ENCODE results near the gene PSORS1C1. TPM values are rescaled to one million over a fixed set of nuclear protein-coding genes. Genes with fewer than 3 reads are reported as not detected.

PSORS1C1 gene
- total RNA-seq, 6 experiments from 2014 or later = 0.07 to 0.42 TPM; not detected in 4

DNA sequence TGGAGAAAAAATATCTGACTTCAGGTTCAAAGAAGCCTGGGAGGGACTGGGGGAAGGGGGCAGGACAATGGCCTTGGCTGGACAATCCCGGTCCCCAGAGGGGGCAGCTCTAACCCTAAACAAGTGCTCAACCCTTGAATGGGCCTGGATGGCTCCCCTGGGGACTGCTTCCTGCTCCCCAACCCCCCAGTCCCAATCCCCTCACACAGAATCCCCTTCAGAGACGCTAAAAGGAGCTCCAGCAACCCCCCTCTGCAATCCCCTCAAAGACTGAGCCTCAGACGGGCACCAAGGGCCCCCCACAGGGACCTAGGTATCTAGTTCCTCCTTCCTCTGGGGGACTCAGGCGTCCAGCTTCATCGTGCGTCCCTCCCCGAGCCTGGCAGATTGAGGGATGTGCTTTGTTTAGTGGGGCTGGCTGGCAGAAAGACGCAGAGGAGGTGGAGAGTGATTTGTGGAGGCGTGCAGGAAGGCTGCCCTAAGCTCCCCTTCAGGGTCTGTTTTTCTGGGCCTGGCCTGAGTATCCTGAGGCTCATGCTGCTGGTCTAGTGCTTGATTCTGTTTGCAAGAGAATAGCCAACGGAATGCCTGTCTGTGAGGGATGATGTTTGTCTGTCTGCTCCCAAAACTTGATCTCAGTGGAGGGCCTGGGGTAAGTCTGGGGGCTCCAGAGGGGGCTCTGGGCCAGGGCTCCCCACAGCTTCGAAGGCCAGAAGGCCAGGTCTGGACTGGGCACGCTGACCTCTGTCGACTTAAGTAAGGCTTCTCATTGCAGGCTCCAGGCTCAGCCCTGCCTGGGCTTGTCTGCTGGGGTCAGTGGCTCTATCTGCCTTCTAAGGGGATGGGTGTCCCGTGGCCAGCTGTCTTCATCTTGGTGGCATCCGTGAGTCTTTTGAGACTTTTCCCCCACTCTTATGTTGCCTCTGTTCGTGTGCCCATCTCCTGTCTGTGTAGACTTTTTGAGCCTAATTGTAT lies 57.6 kb downstream of the PSORS1C1 start:
- H3K4me1 ChIP-seq = no peaks in the 10 kb centered on the region
- no peak overlapping the region for H3K27ac ChIP-seq
- H3K27me3 ChIP-seq = no peaks in the 10 kb centered on the region
- no peak overlapping the region for H3K4me3 ChIP-seq
- WGBS (ENCODE audit: insufficient coverage, low coverage, low lambda C conversion rate, missing lambda C conversion rate) = 69% methylated on average over 2 of the region's 16 CpGs
- H3K36me3 ChIP-seq = no peaks in the 10 kb centered on the region
- intact Hi-C loops (cut with DNase I) = no loop called here
- no peak for DNase-seq
- H3K9me3 ChIP-seq = no peaks in the 10 kb centered on the region
- TF ChIP-seq POLR2A (IDR thresholded peaks at IDR 0.05) = no peak
- TF ChIP-seq, protein P1, sequence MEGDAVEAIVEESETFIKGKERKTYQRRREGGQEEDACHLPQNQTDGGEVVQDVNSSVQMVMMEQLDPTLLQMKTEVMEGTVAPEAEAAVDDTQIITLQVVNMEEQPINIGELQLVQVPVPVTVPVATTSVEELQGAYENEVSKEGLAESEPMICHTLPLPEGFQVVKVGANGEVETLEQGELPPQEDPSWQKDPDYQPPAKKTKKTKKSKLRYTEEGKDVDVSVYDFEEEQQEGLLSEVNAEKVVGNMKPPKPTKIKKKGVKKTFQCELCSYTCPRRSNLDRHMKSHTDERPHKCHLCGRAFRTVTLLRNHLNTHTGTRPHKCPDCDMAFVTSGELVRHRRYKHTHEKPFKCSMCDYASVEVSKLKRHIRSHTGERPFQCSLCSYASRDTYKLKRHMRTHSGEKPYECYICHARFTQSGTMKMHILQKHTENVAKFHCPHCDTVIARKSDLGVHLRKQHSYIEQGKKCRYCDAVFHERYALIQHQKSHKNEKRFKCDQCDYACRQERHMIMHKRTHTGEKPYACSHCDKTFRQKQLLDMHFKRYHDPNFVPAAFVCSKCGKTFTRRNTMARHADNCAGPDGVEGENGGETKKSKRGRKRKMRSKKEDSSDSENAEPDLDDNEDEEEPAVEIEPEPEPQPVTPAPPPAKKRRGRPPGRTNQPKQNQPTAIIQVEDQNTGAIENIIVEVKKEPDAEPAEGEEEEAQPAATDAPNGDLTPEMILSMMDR (IDR thresholded peaks at IDR 0.05) = no peak
- no peak for ATAC-seq

DNA sequence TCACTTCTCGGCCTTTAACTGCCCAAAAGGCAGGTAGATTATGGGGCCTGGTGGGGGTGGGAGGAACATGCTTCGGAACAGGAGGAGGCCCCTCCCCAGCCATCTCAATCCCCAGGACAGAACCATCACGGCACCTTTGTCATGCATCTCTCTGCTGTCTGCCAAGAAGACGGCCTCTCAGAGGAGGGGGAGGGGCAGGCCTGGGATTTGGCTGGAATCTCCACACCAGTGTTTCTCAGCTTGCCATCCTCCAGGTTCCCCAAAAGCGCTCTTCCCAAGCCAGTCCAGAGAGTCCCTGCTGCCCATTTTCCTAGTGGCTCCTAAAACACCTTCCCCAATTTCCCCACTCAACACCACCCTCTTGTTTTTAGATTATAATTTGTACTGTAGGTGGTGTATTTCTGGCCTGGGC lies 58.4 kb downstream of the PSORS1C1 start:
- no peaks in the 10 kb centered on the region for H3K4me1 ChIP-seq
- H3K27ac ChIP-seq = no peak overlapping the region
- WGBS (ENCODE audit: insufficient coverage, low coverage, low lambda C conversion rate, missing lambda C conversion rate) = 77% methylated on average over 3 of the region's 5 CpGs
- DNase-seq (no peak), ATAC-seq (no peak)
- TF ChIP-seq, protein P1 (IDR thresholded peaks at IDR 0.05) = no peak
- no peak for TF ChIP-seq POLR2A (IDR thresholded peaks at IDR 0.05)
- H3K27me3 ChIP-seq = no peaks in the 10 kb centered on the region
- no peaks in the 10 kb centered on the region for H3K36me3 ChIP-seq
- H3K9me3 ChIP-seq = no peaks in the 10 kb centered on the region
- H3K4me3 ChIP-seq = no peak overlapping the region
- intact Hi-C loops (cut with DNase I) = no loop called here

DNA sequence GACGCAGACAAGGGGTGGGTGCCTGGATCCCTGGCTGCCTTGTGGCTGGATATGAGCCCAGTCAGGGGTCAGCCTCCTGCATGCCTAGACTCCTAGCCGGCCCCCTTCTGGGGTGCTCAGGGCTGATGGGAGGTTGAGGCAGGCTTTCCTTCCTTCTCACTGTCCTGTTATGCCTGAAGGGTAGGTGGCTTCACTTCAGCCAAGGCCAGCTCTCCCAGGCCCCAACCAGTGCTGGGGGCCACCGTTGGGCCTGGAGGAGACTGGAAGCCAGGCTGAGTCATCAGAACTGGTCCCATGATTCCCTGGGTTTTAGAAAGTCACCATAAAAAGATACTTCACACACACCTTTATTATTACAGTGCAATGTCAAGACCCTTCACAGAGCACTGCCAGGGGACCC lies 58.8 kb downstream of the PSORS1C1 start:
- TF ChIP-seq POLR2A (IDR thresholded peaks at IDR 0.05) = no peak
- TF ChIP-seq, protein P1 (IDR thresholded peaks at IDR 0.05) = no peak
- no peaks in the 10 kb centered on the region for H3K27me3 ChIP-seq
- no peak overlapping the region for H3K4me3 ChIP-seq
- H3K9me3 ChIP-seq = no peaks in the 10 kb centered on the region
- H3K27ac ChIP-seq = no peak overlapping the region
- no peak for DNase-seq
- WGBS (ENCODE audit: insufficient coverage, low coverage, low lambda C conversion rate, missing lambda C conversion rate) = 60% methylated on average over 1 of the region's 3 CpGs
- ATAC-seq = no peak
- intact Hi-C loops (cut with DNase I) = no loop called here
- H3K36me3 ChIP-seq = no peaks in the 10 kb centered on the region
- H3K4me1 ChIP-seq = no peaks in the 10 kb centered on the region

DNA sequence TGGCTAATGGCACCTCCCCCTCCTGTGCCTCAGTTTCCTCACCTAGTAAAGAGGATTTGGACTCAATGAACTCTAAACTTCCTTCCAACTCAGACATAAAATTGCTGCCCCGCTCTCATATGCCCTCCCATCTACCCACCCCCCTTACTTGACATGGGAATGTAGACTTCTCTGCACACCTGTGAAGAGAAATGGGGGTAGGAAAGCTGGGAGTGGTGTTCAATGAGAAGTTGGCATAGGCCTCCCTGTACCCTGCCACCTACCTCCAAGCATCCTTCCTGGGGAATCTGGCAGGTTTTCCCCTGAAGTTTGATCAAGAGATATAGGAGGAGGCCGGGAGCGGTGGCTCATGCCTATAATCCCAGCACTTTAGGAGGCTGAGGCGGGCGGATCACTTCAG lies 59.8 kb downstream of the PSORS1C1 start:
- no peak for ATAC-seq

More for the DNA sequence above, 59.8 kb downstream of the PSORS1C1 start:
- no peaks in the 10 kb centered on the region for H3K27me3 ChIP-seq
- 100% methylated on average over 1 of the region's 5 CpGs for WGBS (ENCODE audit: insufficient coverage, low coverage, low lambda C conversion rate, missing lambda C conversion rate)
- no peaks in the 10 kb centered on the region for H3K36me3 ChIP-seq
- TF ChIP-seq, protein P1 (IDR thresholded peaks at IDR 0.05) = no peak
- TF ChIP-seq POLR2A (IDR thresholded peaks at IDR 0.05) = no peak
- no peaks in the 10 kb centered on the region for H3K9me3 ChIP-seq
- intact Hi-C loops (cut with DNase I) = no loop called here
- DNase-seq = no peak
- H3K4me3 ChIP-seq = no peak overlapping the region
- no peaks in the 10 kb centered on the region for H3K4me1 ChIP-seq
- H3K27ac ChIP-seq = no peak overlapping the region
